GM10266 (cell line): ENCODE results near the gene SLC25A39.

Experiments used
- DNase-seq: peaks from one replicate; pipeline ENCODE4 v3.0.0; 2012; ENCODE audit errors: extremely low spot score
- TF ChIP-seq, protein P1 (sequence below): IDR thresholded peaks from 2 replicates; pipeline ENCODE4 v1.5.1; 2012; ENCODE audit warnings: mild to moderate bottlenecking, low read depth; ENCODE audit not compliant: control insufficient read depth, insufficient read depth; ENCODE audit errors: missing control alignments

Gene SLC25A39

DNA sequence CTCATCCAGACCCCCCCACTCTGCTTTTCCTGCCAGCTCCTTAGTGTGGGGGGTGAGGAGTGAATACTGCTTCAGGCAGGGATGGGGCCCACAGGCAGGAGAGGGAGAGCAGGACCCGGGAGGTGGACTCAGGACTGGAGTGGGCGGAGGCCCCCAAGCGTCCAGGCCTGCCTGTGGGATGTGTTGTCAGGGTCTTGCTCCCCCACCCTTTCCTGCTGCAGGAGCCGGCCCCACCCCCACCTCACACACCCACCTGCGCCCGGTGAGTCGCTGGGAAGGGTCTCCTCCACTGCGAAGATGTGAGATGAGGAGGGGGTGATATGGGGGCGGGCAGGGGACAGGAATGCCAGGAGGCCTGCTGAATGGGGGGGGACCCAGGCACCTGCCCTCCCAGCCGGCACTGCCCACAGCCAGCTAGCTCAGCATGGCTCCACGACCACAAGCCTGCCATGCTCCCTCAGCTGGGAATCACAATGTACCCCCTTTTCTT lies 37.9 kb upstream of the SLC25A39 start:
- no peak for DNase-seq
- TF ChIP-seq, protein P1, sequence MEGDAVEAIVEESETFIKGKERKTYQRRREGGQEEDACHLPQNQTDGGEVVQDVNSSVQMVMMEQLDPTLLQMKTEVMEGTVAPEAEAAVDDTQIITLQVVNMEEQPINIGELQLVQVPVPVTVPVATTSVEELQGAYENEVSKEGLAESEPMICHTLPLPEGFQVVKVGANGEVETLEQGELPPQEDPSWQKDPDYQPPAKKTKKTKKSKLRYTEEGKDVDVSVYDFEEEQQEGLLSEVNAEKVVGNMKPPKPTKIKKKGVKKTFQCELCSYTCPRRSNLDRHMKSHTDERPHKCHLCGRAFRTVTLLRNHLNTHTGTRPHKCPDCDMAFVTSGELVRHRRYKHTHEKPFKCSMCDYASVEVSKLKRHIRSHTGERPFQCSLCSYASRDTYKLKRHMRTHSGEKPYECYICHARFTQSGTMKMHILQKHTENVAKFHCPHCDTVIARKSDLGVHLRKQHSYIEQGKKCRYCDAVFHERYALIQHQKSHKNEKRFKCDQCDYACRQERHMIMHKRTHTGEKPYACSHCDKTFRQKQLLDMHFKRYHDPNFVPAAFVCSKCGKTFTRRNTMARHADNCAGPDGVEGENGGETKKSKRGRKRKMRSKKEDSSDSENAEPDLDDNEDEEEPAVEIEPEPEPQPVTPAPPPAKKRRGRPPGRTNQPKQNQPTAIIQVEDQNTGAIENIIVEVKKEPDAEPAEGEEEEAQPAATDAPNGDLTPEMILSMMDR: no peak

- DNase-seq: no peak
- TF ChIP-seq, protein P1: no peak
These were observed 37.0 kb upstream of the SLC25A39 start for GRCh38 chr17:44361292-44362260.

- DNase-seq: no peak
- TF ChIP-seq, protein P1: no peak
These were observed 36.2 kb upstream of the SLC25A39 start for GRCh38 chr17:44360826-44361225.

GRCh38 chr17:44360144-44360533 lies 35.5 kb upstream of the SLC25A39 start:
- DNase-seq: no peak
- TF ChIP-seq, protein P1: no peak

DNA sequence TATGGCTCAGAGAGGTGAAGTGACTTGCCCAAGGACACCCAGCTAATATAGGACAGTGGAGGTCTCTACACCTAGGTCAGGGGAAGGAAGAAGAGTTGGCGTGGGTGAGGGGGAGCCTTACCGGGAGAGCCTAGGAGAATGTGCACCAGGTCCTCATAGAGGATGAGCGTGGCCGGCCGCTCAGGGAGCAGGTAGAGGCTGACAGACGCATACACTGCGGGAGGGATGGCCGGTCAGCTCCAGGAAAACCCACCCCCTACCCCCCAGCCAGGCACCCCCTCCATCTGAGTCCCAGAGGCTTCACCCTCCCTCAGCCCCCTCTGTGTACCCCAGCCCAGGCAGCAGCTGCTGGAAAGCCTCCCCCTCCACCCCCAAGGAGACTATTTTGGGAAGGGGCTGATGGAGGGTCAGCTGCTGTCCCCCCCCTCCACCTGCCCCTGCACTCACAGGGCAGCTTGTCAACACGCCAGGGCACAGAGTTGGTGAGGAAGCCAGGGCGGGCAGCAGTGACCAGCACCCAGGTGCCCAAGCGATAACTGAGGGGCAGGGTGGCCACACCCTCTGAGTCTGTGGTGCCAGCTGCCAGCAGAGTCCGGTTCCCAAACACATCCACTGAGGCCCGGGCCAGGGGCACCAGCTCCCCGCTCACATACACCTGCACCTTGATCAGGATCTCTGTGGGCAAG lies 35.0 kb upstream of the SLC25A39 start:
- DNase-seq: no peak
- TF ChIP-seq, protein P1: no peak

DNA sequence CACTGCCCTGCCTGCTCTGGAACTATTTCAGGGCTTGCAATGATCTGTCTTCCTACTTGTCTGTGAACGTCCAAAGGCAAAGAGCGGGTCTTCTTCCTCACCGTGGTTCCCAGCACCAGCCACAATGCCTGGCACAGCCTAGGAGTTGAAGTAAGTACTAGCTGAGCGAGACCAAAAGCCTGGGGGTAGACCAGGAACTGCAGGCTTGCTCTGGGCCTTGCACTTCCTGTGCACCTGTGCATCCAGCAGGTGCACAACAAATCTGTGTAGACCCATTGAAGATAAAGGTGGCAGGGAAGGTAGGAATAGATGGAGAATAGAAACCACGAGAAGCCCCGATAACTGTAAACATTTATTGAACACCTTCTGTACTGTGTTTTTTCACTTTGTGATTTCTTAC lies 34.4 kb upstream of the SLC25A39 start:
- no peak for DNase-seq
- TF ChIP-seq, protein P1: no peak

- no peak for DNase-seq
- TF ChIP-seq, protein P1: no peak
These were observed 33.4 kb upstream of the SLC25A39 start for GRCh38 chr17:44358066-44358465.
